Measurements from ENCODE around the gene TRPV4.

DNA sequence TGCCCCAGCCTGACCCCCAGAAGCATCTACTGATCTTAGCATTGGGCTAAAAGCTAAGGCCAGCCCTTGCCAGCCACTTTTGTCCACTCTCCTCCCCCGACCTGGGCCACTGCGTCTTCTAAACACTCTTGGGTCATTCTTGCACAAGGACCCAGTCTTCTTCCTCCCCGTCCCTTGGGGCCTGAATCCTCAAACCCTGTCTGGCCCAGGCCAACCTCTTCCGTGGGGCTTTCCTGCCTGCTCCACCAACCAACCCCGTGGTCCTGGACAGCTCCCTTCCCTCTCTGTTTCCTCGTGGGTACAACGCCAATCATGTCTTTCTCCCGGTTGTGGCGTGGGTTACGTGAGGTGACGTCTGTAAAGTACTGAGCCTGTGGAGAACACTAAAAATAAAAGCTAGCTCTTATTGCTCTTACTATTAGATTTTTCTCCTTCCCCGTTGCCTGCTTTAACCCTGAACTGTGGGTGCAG is 98.1 kb downstream of the TRPV4 start:
- TF ChIP-seq, protein P1, sequence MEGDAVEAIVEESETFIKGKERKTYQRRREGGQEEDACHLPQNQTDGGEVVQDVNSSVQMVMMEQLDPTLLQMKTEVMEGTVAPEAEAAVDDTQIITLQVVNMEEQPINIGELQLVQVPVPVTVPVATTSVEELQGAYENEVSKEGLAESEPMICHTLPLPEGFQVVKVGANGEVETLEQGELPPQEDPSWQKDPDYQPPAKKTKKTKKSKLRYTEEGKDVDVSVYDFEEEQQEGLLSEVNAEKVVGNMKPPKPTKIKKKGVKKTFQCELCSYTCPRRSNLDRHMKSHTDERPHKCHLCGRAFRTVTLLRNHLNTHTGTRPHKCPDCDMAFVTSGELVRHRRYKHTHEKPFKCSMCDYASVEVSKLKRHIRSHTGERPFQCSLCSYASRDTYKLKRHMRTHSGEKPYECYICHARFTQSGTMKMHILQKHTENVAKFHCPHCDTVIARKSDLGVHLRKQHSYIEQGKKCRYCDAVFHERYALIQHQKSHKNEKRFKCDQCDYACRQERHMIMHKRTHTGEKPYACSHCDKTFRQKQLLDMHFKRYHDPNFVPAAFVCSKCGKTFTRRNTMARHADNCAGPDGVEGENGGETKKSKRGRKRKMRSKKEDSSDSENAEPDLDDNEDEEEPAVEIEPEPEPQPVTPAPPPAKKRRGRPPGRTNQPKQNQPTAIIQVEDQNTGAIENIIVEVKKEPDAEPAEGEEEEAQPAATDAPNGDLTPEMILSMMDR (IDR thresholded peaks at IDR 0.05; ENCODE audit: insufficient read depth, low read depth, low read length) = no peak
- no peak for TF ChIP-seq EZH2 (IDR thresholded peaks at IDR 0.05; ENCODE audit: insufficient read depth, low read length)

Measured in astrocyte (in vitro differentiated cells and primary cell).